GM19351 (cell line): Measurements from ENCODE around the gene RNF41.
"Not testable (repeated sequence)": the region's sequence is repeated elsewhere in the genome, so short reads cannot be mapped to it uniquely, and the experiment has no call there.

ENCODE experiments used
- ATAC-seq: cut with Tn5 transposase; IDR thresholded peaks from one replicate; pipeline ENCODE4 v1.9.1; 2021; ENCODE audit warnings: mild to moderate bottlenecking, moderate library complexity; ENCODE audit not compliant: unreplicated experiment

Gene RNF41

DNA sequence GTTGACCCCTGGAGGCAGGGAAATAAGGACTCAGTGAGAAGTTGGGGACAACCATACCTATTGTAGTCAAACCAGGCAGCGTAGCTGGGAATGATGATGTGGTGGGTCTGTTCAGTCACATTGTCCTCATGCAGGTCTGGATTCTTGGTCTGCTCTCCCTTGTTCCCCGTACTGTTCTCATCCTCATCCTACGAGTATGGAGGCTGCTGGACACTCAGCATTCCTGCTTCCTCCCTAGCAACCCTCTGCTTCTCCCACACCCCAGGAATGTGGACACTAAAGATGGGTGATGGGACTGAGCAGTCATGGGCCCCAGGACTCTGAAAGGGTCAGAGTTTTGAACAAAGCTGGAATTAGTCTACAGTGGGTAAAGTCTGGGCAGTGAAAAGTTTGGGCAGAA, 43.4 kb downstream of the RNF41 start:
- ATAC-seq, result no peak

GRCh38 chr12:56172839-56173238, 48.9 kb downstream of the RNF41 start:
- ATAC-seq, result no peak

GRCh38 chr12:56169229-56169759, 52.4 kb downstream of the RNF41 start:
- no peak for ATAC-seq

GRCh38 chr12:56165369-56165768, 56.4 kb downstream of the RNF41 start:
- no peak for ATAC-seq

DNA sequence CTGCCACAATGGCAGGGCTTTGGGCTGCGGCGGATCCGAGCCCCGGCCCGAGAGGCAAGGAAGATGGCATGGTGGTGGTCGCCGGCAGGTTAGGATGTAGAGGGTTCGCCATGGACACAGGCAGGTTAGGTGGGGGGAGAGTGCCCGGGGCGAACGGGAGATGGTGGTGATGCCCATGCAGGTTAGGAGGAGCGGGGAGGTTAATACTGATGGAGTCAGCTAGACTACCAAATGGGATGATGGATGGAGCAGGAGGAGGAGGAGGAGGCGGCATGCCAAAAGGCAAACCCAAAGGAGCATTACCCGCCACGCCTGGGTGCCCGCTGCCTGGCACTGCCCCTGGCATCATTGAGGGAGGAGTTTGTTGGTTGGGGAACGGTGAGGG, 57.4 kb downstream of the RNF41 start:
- no peak for ATAC-seq

DNA sequence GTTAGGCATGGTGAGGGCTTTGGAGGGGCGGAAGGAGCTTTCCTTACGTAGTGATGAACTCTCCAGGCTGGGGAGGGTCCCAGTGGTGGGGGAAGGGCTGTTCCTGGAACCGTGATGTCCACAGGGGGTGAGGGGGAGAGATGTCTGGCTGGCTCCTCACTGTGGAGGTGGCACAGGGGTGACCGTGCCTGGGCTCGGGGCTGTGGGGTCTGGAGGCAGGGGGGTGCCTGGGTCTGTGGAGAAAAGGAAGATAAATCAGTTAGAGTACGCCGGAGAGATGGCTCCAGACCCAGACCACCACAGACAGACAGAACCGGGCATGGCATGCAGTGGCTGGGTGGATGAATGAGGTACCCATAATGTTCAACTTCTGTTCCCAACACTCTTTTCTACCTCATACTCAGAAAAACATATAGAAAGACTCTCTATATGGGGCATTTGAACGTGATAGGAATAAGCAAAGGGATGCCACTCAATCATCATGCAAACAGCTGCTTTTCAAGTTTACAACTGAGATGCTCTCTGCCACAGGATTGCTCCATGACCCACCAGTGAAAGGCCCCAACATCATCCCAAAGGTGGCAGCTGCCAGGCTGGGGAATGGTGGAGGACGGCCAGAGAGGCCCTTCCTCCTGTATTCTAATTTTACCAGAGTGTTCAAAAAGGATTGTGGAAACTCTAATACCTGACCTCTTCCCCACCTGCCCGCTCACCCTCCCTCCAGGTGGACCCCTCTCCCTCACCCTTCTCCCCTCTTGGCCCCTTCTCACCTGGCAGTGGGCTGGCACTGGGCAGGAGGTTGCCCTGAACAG, 58.0 kb downstream of the RNF41 start:
- ATAC-seq, result no peak

- no peak for ATAC-seq
Measured at GRCh38 chr12:56162468-56163290, 59.0 kb downstream of the RNF41 start.

- ATAC-seq, result no peak
Measured at GRCh38 chr12:56161690-56162351, 59.9 kb downstream of the RNF41 start.

GRCh38 chr12:56160894-56161689, 60.6 kb downstream of the RNF41 start:
- ATAC-seq, result no peak

DNA sequence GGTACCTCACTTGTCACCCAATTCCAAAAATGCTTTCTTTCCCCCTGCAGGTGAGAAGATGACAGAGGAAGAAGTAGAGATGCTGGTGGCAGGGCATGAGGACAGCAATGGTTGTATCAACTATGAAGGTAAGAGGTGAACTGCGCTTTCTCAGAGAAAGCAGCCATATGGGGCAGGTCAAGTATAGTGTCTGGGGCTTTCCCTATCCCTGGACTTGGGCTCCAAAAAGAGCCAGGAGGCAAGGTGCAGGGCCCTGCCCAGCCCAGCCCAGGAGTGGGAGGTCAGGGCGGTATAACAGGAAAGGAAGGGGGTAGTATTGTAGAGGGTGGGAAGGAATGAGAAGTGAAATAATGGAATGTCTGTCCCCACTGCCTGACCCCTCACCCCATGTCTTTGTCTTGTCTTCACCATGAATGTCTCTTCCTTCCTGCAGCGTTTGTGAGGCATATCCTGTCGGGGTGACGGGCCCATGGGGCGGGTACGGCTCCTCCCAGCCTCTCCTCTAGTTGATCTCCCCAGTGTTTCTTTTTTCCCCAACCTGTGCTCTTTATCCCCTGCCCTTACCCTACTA, 61.4 kb downstream of the RNF41 start:
- ATAC-seq, result no peak

DNA sequence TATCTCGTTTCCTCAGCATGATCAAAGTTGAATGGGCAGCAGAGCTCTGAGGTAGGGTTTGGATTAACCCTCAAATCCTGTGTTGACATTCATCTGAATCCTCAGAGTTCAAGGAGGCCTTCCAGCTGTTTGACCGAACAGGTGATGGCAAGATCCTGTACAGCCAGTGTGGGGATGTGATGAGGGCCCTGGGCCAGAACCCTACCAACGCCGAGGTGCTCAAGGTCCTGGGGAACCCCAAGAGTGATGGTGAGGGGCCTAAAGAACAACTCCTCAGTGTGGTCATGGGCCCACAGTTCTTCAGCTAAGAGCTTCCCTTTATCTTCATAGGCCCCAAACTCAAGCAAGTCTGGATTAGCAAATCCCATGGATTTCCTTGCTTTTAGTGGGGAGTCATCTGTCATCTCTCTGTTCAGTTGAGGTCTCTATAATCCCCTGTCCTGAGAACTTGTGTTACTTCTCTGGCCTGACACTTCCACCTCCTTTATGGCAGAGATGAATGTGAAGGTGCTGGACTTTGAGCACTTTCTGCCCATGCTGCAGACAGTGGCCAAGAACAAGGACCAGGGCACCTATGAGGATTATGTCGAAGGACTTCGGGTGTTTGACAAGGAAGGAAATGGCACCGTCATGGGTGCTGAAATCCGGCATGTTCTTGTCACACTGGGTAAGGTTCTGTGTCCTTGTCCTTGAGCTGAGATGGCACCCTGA, 62.1 kb downstream of the RNF41 start:
- no peak for ATAC-seq

DNA sequence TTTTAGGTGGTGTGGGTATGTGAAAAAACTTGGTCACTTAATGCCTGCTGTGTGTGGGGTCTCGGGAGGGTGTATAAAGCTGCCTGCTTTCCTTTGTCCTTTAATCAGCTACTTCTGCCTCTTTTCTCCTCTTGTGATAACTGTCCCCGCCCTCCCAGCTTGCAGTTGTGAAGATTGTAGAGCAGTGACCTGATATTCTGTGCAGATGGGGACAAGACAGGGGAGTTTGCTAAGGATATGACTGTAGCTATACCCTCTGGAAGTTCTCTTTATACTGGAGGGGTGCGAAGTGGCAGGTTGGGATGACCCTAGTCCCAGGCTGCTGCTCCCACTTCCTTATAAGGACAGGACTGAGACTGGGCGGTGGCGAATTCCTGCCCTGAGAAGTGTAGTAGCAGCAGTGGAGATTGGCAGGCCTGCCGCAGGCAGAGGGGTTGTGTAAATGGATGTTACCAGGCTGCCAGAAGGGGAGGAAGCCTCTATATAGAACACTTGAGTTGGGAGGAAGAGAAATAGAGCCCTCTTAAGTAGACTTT, 62.7 kb downstream of the RNF41 start:
- ATAC-seq, result no peak

- ATAC-seq, result peak; percentile 80
Measured at GRCh38 chr12:56158029-56158925, 63.4 kb downstream of the RNF41 start, which contains the start of gene MYL6. TSS of gene MYL6 (plus strand) at chr12:56158359. CDS start at chr12:56158402, 43 bp downstream.

- ATAC-seq, result peak; percentile 26
Measured at GRCh38 chr12:56157201-56158028, 64.3 kb downstream of the RNF41 start.

DNA sequence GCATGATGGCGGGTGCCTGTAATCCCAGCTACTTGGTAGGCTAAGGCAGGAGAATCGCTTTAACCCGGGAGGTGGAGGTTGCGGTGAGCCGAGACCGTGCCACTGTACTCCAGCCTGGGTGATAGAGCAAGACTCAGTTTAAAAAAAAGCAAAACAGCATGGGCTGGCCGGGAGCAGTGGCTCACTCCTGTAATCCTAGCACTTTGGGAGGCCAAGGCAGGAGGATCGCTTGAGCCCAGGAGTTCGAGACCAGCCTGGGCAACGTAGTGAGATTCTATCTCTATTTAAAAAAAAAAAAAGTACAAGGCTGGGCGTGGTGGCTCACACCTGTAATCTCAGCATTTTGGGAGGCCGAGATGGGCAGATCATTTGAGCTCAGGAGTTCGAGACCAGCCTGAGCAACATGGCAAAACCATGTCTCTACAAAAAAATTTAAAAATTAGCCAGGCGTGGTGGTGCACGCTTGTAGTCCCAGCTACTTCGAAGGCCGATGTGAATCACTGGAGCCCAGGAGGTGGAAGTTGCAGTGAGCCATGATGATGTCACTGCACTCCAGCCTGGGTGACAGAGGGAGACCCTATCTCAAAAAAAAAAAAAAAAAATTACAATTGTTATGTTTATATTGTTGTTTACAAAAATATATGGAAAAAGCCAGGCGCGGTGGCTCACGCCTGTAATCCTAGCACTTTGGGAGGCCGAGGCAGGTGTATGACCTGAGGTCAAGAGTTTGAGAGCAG, 65.1 kb downstream of the RNF41 start:
- not testable (repeated sequence) for ATAC-seq

DNA sequence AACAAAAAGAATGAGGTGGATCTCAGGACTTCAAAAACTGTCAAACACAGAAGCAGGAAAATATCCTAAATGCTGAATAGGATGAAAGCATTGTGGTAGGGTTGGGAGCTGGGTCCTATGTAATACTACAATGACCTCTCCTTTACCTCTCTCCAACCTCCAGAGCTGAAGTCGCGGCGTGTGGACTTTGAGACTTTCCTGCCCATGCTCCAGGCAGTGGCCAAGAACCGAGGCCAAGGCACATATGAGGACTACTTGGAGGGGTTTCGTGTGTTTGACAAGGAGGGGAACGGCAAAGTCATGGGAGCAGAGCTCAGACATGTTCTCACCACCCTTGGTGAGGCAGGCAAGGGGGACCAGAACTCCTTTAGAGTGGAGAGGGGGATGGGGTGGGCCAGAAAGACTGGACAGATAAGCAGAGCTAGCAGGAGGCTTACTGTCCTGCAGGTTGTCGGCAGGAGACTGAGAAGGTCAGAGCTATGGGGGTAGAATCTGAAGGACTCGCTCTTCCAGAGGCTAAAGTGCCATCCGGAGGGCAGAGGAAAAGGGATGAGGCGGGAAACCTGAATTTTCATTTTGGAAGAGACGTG, 66.4 kb downstream of the RNF41 start:
- no peak for ATAC-seq
